ENCODE measurements around the gene APEH. TPM values are rescaled to one million over a fixed set of nuclear protein-coding genes. Genes with fewer than 3 reads are reported as not detected.

The APEH gene
- total RNA-seq, 1 donor from 2014 or later, result 163 TPM

GRCh38 chr3:49644684-49645083 lies 29.5 kb upstream of the APEH start:
- no peak for FAIRE-seq
- Histone ChIP-seq H3K36me3 (ENCODE audit: control insufficient read depth, insufficient read depth, low read length) (no peaks in the 10 kb centered on the region), H3K27me3 (ENCODE audit: control insufficient read depth, insufficient read depth, low read length) (no peaks in the 10 kb centered on the region)

DNA sequence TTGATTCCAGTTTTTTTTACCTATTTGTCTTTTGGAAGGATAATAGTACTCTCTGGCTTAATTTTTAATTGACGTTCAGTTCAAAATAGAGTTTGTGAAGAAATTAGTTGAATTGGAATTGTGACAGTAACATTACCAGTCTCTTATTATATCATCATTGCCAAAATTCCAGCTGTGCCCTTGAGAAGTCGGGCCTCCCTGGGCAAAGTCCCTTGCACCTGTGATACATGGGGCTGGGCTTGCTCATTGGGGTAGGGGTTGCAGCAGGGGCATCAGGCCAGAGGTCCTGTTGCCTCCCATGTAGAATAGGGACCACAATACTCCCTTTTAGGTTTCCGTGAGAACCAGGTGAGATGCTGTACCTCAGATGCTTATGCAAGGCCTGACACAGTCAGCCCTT lies 27.9 kb upstream of the APEH start:
- Histone ChIP-seq H3K36me3 (ENCODE audit: control insufficient read depth, insufficient read depth, low read length) (no peaks in the 10 kb centered on the region), H3K4me3 (ENCODE audit: low read depth, low read length) (no peak overlapping the region), H3K27me3 (ENCODE audit: control insufficient read depth, insufficient read depth, low read length) (no peaks in the 10 kb centered on the region)
- FAIRE-seq (no peak), DNase-seq (ENCODE audit: low read depth) (no peak)
- TF ChIP-seq, protein P1, sequence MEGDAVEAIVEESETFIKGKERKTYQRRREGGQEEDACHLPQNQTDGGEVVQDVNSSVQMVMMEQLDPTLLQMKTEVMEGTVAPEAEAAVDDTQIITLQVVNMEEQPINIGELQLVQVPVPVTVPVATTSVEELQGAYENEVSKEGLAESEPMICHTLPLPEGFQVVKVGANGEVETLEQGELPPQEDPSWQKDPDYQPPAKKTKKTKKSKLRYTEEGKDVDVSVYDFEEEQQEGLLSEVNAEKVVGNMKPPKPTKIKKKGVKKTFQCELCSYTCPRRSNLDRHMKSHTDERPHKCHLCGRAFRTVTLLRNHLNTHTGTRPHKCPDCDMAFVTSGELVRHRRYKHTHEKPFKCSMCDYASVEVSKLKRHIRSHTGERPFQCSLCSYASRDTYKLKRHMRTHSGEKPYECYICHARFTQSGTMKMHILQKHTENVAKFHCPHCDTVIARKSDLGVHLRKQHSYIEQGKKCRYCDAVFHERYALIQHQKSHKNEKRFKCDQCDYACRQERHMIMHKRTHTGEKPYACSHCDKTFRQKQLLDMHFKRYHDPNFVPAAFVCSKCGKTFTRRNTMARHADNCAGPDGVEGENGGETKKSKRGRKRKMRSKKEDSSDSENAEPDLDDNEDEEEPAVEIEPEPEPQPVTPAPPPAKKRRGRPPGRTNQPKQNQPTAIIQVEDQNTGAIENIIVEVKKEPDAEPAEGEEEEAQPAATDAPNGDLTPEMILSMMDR (IDR thresholded peaks at IDR 0.05; ENCODE audit: insufficient read depth, low read length, severe bottlenecking), result no peak

More at GRCh38 chr3:49644684-49645083, 29.5 kb upstream of the APEH start:
- no peak overlapping the region for H3K4me3 ChIP-seq (ENCODE audit: low read depth, low read length)
- no peak for DNase-seq (ENCODE audit: low read depth)
- TF ChIP-seq, protein P1 (IDR thresholded peaks at IDR 0.05; ENCODE audit: insufficient read depth, low read length, severe bottlenecking), result no peak

GRCh38 chr3:49647741-49648140 lies 26.4 kb upstream of the APEH start:
- TF ChIP-seq, protein P1 (IDR thresholded peaks at IDR 0.05; ENCODE audit: insufficient read depth, low read length, severe bottlenecking), result no peak
- Histone ChIP-seq H3K27me3 (ENCODE audit: control insufficient read depth, insufficient read depth, low read length) (no peaks in the 10 kb centered on the region), H3K4me3 (ENCODE audit: low read depth, low read length) (no peak overlapping the region), H3K36me3 (ENCODE audit: control insufficient read depth, insufficient read depth, low read length) (no peaks in the 10 kb centered on the region)
- FAIRE-seq, result no peak
- DNase-seq (ENCODE audit: low read depth), result peak; percentile 22

DNA sequence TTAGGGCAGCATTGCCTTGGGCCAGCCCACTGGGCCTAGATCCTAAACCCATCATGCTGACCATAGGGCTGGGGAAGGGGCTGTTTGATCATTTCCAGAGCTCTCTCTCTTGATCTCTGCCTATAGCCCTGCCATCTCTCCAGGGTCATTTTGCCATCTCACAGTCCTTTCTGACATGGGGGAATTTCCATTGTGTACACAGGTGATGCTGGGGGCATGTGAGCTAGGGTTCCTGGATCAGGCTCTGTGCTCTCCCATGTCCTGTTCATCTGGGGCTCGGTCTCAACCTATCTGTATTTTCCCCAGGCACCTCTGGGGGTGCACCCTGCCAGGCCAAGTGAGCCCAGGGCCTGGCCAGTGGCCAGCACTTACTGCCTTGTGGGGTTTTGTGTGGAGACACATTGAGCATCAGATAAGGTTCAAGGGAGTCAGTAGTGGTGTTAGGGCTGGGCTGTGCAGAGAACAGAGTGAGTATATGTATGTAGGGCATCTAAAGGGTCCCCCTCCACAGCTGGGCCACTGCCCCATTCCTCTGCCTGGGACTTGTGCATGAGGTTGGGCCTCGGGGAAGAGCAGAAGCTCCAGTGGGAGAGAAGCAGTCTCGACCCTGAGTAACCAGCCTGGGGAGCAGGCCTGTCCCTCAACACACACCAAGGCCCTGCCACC lies 25.7 kb upstream of the APEH start:
- no peaks in the 10 kb centered on the region for H3K36me3 ChIP-seq (ENCODE audit: control insufficient read depth, insufficient read depth, low read length)
- DNase-seq (ENCODE audit: low read depth), result no peak
- TF ChIP-seq, protein P1 (IDR thresholded peaks at IDR 0.05; ENCODE audit: insufficient read depth, low read length, severe bottlenecking), result no peak
- H3K4me3 ChIP-seq (ENCODE audit: low read depth, low read length), result no peak overlapping the region
- FAIRE-seq, result peak; percentile 77
- H3K27me3 ChIP-seq (ENCODE audit: control insufficient read depth, insufficient read depth, low read length), result no peaks in the 10 kb centered on the region

DNA sequence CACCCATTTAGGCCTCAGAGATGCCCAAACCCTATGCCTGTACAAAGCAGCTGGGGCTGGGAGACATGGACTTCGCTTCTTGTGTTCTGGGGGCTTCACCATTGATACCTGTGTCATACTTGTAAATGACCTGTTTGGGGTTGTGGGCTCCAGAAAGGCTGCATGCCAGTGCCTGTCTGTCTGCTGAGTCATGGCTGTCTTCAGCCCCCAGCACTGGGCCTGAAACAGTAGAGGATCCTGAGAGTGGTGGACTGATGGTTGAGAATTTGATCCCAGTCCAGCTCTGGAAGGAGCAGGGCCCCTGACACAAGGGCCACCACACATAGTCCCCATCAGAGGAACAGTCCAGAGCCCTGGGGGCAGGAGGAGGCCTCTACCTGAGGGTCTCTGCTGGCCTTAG lies 24.6 kb upstream of the APEH start:
- Histone ChIP-seq H3K36me3 (ENCODE audit: control insufficient read depth, insufficient read depth, low read length) (no peaks in the 10 kb centered on the region), H3K4me3 (ENCODE audit: low read depth, low read length) (no peak overlapping the region), H3K27me3 (ENCODE audit: control insufficient read depth, insufficient read depth, low read length) (no peaks in the 10 kb centered on the region)
- FAIRE-seq (no peak), DNase-seq (ENCODE audit: low read depth) (peak; percentile 55)
- TF ChIP-seq, protein P1 (IDR thresholded peaks at IDR 0.05; ENCODE audit: insufficient read depth, low read length, severe bottlenecking), result no peak

- DNase-seq (ENCODE audit: low read depth) (no peak), FAIRE-seq (no peak)
- no peaks in the 10 kb centered on the region for H3K27me3 ChIP-seq (ENCODE audit: control insufficient read depth, insufficient read depth, low read length)
- H3K36me3 ChIP-seq (ENCODE audit: control insufficient read depth, insufficient read depth, low read length), result no peaks in the 10 kb centered on the region
- TF ChIP-seq, protein P1 (IDR thresholded peaks at IDR 0.05; ENCODE audit: insufficient read depth, low read length, severe bottlenecking), result no peak
- no peak overlapping the region for H3K4me3 ChIP-seq (ENCODE audit: low read depth, low read length)
Observed at GRCh38 chr3:49650177-49650576, 24.0 kb upstream of the APEH start.

Measured in bronchial epithelial cell (primary cell).